AG04450 (cell line): Measurements from ENCODE around the gene NET1. TPM values are rescaled to one million over a fixed set of nuclear protein-coding genes. Genes with fewer than 3 reads are reported as not detected.

Experiments
- CTCF ChIA-PET: fragments of 300-600, 350-600 bp; formaldehyde crosslinking; extraction: SDS; loops from one replicate; lab custom pipeline; 2022; ENCODE audit warnings: antibody characterized with exemption, inconsistent platforms; lab: Charles Lee
- POLR2A ChIA-PET: fragments of 350-600 bp; formaldehyde crosslinking; extraction: SDS; loops from one replicate; lab custom pipeline; 2021; ENCODE audit warnings: antibody characterized with exemption, inconsistent platforms; lab: Yijun Ruan, JAX
- DNase-seq: peaks from one replicate; pipeline ENCODE4 v3.0.0-alpha.2; 2011; ENCODE audit warnings: low read depth, low spot score
- H3K27ac ChIP-seq: one replicate; pipeline ENCODE4 v1.5.1; 2012; ENCODE audit warnings: low read depth, low read length, control low read depth
- H3K27me3 ChIP-seq: one replicate; pipeline ENCODE4 v1.6.0; 2012; ENCODE audit warnings: low read length; ENCODE audit not compliant: control insufficient read depth, insufficient read depth
- H3K4me3 ChIP-seq: 2 replicates; pipeline ENCODE4 v1.5.1; 2011; ENCODE audit warnings: mild to moderate bottlenecking, low read depth, low read length, control low read depth
- H3K9me3 ChIP-seq: 2 replicates; pipeline ENCODE4 v1.5.1; 2012; ENCODE audit warnings: low read length; ENCODE audit not compliant: control insufficient read depth, insufficient read depth
- polyA plus RNA-seq: library from polyadenylated mRNA; depleted of rRNA; stranded (reverse); fragments of >200 nt; gene quantifications from 2 replicates; pipeline ENCODE4 v1.2.3, GENCODE V29; 2011
- TF ChIP-seq, protein P1 (sequence below): IDR thresholded peaks from 2 replicates; pipeline ENCODE4 v1.5.1; 2011; ENCODE audit warnings: low read depth, low read length, control low read depth, inconsistent platforms

NET1 gene
- polyA plus RNA-seq, 1 experiment, result 46.8 TPM

- Histone ChIP-seq H3K9me3 (peaks cover 3% of the 10 kb centered on the region; the same call in 1 of the 2 replicates), H3K27ac (no peak overlapping the region), H3K4me3 (no peak overlapping the region), H3K27me3 (no peaks in the 10 kb centered on the region)
- ChIA-PET POLR2A (no interaction called here), CTCF (interaction anchor here (0.5 to 6.8 kb wide), 16 partner anchors 9 to 618 kb away, joined by 3 to 168 read pairs (median 8); partner anchors contain the start of gene AKR1E2)
- TF ChIP-seq, protein P1, sequence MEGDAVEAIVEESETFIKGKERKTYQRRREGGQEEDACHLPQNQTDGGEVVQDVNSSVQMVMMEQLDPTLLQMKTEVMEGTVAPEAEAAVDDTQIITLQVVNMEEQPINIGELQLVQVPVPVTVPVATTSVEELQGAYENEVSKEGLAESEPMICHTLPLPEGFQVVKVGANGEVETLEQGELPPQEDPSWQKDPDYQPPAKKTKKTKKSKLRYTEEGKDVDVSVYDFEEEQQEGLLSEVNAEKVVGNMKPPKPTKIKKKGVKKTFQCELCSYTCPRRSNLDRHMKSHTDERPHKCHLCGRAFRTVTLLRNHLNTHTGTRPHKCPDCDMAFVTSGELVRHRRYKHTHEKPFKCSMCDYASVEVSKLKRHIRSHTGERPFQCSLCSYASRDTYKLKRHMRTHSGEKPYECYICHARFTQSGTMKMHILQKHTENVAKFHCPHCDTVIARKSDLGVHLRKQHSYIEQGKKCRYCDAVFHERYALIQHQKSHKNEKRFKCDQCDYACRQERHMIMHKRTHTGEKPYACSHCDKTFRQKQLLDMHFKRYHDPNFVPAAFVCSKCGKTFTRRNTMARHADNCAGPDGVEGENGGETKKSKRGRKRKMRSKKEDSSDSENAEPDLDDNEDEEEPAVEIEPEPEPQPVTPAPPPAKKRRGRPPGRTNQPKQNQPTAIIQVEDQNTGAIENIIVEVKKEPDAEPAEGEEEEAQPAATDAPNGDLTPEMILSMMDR, result no peak
- no peak for DNase-seq
Measured at GRCh38 chr10:5433182-5433581, 20.8 kb downstream of the NET1 start.

DNA sequence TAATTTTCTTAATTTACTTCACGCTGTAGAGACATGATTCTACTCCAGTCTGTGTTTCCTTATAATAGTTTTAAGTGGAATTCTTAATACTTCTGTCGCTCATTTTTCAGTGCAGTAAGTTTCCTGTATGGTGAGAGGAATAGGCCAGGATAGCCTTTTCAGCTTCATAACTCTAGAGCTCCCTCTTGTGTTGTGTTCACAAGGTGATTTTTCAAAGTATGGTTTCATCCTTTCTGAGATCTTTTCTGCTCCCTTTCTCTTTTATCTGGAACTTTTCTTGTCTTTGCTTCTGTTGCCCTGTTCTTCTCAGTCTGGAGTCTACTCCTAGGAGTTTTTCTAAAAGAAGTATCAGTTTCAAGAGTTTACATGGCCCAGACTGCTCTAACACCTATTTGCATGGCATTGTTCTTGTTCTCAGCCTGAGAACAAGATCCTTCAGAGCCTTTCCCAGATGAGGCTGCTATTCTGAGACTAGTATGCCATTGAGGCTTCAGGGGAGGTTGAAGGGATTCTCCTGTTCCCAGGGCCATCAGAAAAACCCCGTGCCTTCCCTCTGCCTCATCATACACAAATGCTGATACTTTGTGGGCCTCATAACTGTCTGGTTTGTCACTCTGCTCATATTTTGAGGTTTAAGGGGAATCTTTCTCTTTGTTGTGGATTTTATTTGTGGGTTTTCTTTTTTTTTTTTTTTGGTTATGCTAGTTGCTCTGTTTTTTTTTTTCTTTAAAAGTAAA lies 21.8 kb downstream of the NET1 start:
- peaks cover 3% of the 10 kb centered on the region; the same call in 1 of the 2 replicates for H3K9me3 ChIP-seq
- DNase-seq, result no peak
- POLR2A ChIA-PET, result interaction anchor here (1.0 kb wide), 1 partner anchor 12 kb away, joined by 4 read pairs; no protein-coding TSS in a partner anchor
- CTCF ChIA-PET, result interaction anchor here (0.5 to 6.8 kb wide), 28 partner anchors 9 to 629 kb away, joined by 3 to 168 read pairs (median 5); partner anchors contain the start of gene AKR1E2
- H3K27me3 ChIP-seq, result no peaks in the 10 kb centered on the region
- H3K27ac ChIP-seq, result peak overlapping the region; percentile 48
- TF ChIP-seq, protein P1, result peak; percentile 77
- H3K4me3 ChIP-seq, result no peak overlapping the region

GRCh38 chr10:5435328-5435727 lies 23.0 kb downstream of the NET1 start:
- POLR2A ChIA-PET, result interaction anchor here (0.6 kb wide), 1 partner anchor 11 kb away, joined by 4 read pairs; no protein-coding TSS in a partner anchor
- TF ChIP-seq, protein P1, result no peak
- no peak overlapping the region for H3K4me3 ChIP-seq
- CTCF ChIA-PET, result interaction anchor here (0.7 to 6.8 kb wide), 10 partner anchors 8 to 621 kb away, joined by 3 to 168 read pairs (median 34); no protein-coding TSS in a partner anchor
- peaks cover 3% of the 10 kb centered on the region; the same call in 1 of the 2 replicates for H3K9me3 ChIP-seq
- no peaks in the 10 kb centered on the region for H3K27me3 ChIP-seq
- no peak overlapping the region for H3K27ac ChIP-seq
- no peak for DNase-seq

DNA sequence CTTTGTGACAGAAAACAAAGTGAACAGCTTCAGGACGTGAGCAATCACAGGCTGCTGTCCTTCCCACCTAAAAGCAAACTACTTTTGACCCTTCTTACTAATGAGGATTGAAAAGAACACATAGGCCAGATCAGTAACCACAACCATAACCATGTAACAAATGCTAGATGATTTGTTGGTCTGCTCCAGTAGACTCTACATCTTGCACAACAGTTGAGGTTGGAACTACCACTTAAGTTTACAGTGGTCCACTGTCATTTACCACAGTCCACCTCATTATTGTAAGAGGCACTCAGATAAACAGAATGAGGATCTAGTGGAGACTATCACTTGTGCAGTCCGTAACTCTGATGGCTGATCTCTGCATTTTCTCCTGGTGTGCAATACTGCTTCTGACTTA lies 27.8 kb downstream of the NET1 start:
- Histone ChIP-seq H3K27me3 (no peaks in the 10 kb centered on the region), H3K27ac (no peak overlapping the region), H3K9me3 (no peaks in the 10 kb centered on the region), H3K4me3 (no peak overlapping the region)
- ChIA-PET POLR2A (no interaction called here), CTCF (interaction anchor here (11.1 kb wide), 1 partner anchor 183 kb away, joined by 309 read pairs; no protein-coding TSS in a partner anchor)
- DNase-seq, result no peak
- TF ChIP-seq, protein P1, result no peak

- no peaks in the 10 kb centered on the region for H3K9me3 ChIP-seq
- POLR2A ChIA-PET, result interaction anchor here (0.5 kb wide), 1 partner anchor 430 kb away, joined by 3 read pairs; no protein-coding TSS in a partner anchor
- no peak overlapping the region for H3K4me3 ChIP-seq
- CTCF ChIA-PET, result interaction anchor here (0.5 to 11.1 kb wide), 9 partner anchors 9 to 626 kb away, joined by 3 to 309 read pairs (median 3); no protein-coding TSS in a partner anchor
- H3K27me3 ChIP-seq, result no peaks in the 10 kb centered on the region
- no peak for DNase-seq
- TF ChIP-seq, protein P1, result no peak
- H3K27ac ChIP-seq, result no peak overlapping the region
Measured at GRCh38 chr10:5441106-5441505, 28.7 kb downstream of the NET1 start.
